Esophagus muscularis mucosa (tissue), 4 donors: Measurements from ENCODE around the gene CNOT2.

Experiments used
- CTCF ChIP-seq, 3 experiments: fragments of 200-600 bp in 2 of 3; fragments of 450-650 bp in 1 of 3; sonication (generic) in 2 of 3; IDR thresholded peaks; one replicate each; pipeline ENCODE4 v1.5.1; 2017 to 2019; ENCODE audit warnings: antibody characterized with exemption in 3 of 3, mild to moderate bottlenecking in 2 of 3, moderate library complexity in 1 of 3
- EP300 ChIP-seq: sonication (generic); formaldehyde crosslinking; IDR thresholded peaks from one replicate; pipeline ENCODE4 v1.6.1; 2017; ENCODE audit warnings: antibody characterized with exemption
- POLR2A ChIP-seq: fragments of 450-650 bp; IDR thresholded peaks from one replicate; pipeline ENCODE4 v1.6.1; 2017; ENCODE audit warnings: antibody characterized with exemption, moderate library complexity, mild to moderate bottlenecking, low read depth
- POLR2AphosphoS5 ChIP-seq, 2 donors: sonication (generic); formaldehyde crosslinking; IDR thresholded peaks; one replicate each; pipeline ENCODE4 v1.6.1; 2017; ENCODE audit warnings: antibody characterized with exemption in 2 of 2

DNA sequence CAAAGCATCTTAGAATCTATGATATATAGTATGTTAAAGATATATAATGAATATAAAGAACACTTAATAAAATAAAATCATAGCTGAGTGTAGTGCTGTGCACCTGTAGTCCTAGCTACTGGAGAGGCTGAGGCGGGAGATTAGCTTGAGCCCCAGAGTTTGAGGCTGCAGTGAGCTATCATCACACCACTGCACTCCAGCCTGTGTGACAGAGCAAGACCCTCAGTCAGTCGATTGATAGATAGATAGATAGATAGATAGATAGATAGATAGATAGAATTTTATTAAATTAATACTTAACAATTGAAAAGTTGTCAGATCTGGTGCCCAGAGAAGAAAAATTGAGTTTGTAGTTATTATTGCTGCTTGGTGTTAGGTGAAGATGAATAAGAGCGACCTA lies 40.0 kb downstream of the CNOT2 start:
- TF ChIP-seq CTCF (IDR thresholded peaks at IDR 0.05) (no peak), POLR2A (no peak), POLR2AphosphoS5 (IDR thresholded peaks at IDR 0.05) (no peak), EP300 (no peak)
